DLD1 (cell line): ENCODE data around the gene PLCG2.

Source experiments
- in situ Hi-C: cut with HindIII; loops from 2 replicates; pipeline ENCODE4 v1.10.0; 2017; ENCODE audit warnings: low sequenced_read_pairs

The PLCG2 gene

GRCh38 chr16:81813648-81814047 lies 34.6 kb downstream of the PLCG2 start:
- in situ Hi-C loops = no loop called here

- in situ Hi-C loops = no loop called here
Measured at GRCh38 chr16:81814751-81815428, 35.8 kb downstream of the PLCG2 start.

GRCh38 chr16:81815429-81815766 lies 36.3 kb downstream of the PLCG2 start:
- in situ Hi-C loops = no loop called here

- in situ Hi-C loops = no loop called here
Measured at GRCh38 chr16:81816351-81816750, 37.3 kb downstream of the PLCG2 start.

- in situ Hi-C loops = no loop called here
Measured at GRCh38 chr16:81816793-81817210, 37.7 kb downstream of the PLCG2 start.

- in situ Hi-C loops = no loop called here
Measured at GRCh38 chr16:81817296-81817695, 38.2 kb downstream of the PLCG2 start.

- in situ Hi-C loops = no loop called here
Measured at GRCh38 chr16:81817789-81818567, 38.9 kb downstream of the PLCG2 start.

GRCh38 chr16:81818568-81818896 lies 39.4 kb downstream of the PLCG2 start:
- in situ Hi-C loops = no loop called here

- in situ Hi-C loops = no loop called here
Measured at GRCh38 chr16:81818905-81819304, 39.8 kb downstream of the PLCG2 start.

GRCh38 chr16:81821436-81822128 lies 42.5 kb downstream of the PLCG2 start:
- in situ Hi-C loops = no loop called here

GRCh38 chr16:81823111-81823510 lies 44.0 kb downstream of the PLCG2 start:
- in situ Hi-C loops = no loop called here

- in situ Hi-C loops = no loop called here
Measured at GRCh38 chr16:81823734-81824133, 44.6 kb downstream of the PLCG2 start.

GRCh38 chr16:81826523-81826922 lies 47.4 kb downstream of the PLCG2 start:
- in situ Hi-C loops = no loop called here

GRCh38 chr16:81830845-81831540 lies 51.9 kb downstream of the PLCG2 start:
- in situ Hi-C loops = no loop called here

GRCh38 chr16:81831722-81832126 lies 52.6 kb downstream of the PLCG2 start:
- in situ Hi-C loops = no loop called here

GRCh38 chr16:81832801-81833547 lies 53.9 kb downstream of the PLCG2 start:
- in situ Hi-C loops = no loop called here

- in situ Hi-C loops = no loop called here
Measured at GRCh38 chr16:81833751-81834150, 54.7 kb downstream of the PLCG2 start.

- in situ Hi-C loops = no loop called here
Measured at GRCh38 chr16:81834868-81835267, 55.8 kb downstream of the PLCG2 start.

- in situ Hi-C loops = no loop called here
Measured at GRCh38 chr16:81836279-81837054, 57.4 kb downstream of the PLCG2 start.

GRCh38 chr16:81837312-81837751 lies 58.2 kb downstream of the PLCG2 start:
- in situ Hi-C loops = no loop called here
